ENCODE measurements around the gene IGSF3.
"Not testable (repeated sequence)": the region's sequence is repeated elsewhere in the genome, so short reads cannot be mapped to it uniquely, and the experiment has no call there.

The IGSF3 gene

DNA sequence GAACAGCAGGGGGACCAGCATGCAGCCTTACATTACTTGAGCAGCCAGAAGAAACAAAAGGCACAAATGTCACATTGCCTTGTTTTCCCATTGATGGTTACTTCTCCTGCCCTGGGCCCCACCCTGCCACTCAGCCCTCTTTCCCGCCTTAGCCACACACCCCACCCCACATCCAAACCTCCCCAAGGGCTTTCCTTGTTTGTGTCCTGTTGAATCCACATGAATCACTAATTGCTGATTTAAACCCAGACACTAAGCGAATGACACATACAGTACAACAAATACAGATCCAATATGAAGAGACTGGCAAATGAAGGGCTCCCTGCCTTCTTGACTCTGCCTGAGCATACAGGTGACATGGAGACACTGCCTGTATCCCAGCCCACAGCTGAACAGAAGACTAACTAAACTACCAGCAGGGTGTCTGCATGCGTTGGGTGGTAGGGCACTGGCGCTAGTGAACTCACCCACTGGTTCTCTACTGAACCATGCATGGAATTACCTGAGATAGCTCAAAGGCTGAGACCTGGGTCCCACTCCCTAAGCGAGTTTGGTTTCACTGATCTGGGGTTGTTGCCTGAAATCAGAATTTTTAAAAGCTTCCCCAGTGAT, 3.1 kb downstream of the IGSF3 start:
- no peaks in the 10 kb centered on the region for H3K79me2 ChIP-seq (ENCODE audit: insufficient read depth, low read length)
- H3K9ac ChIP-seq (ENCODE audit: low read depth, low read length), result no peak overlapping the region
- no peak overlapping the region for H3K4me2 ChIP-seq (ENCODE audit: insufficient read depth, low read length)
- TF ChIP-seq CTCF (IDR thresholded peaks at IDR 0.05; ENCODE audit: borderline replicate concordance, extremely low read depth, low read length, poor library complexity, severe bottlenecking), result no peak
- TF ChIP-seq EZH2 (IDR thresholded peaks at IDR 0.05; ENCODE audit: borderline replicate concordance, low read depth, low read length, severe bottlenecking), result no peak
- ATAC-seq (ENCODE audit: insufficient read depth, low read depth), result no peak
- H3K4me3 ChIP-seq (ENCODE audit: low read depth in 1 of 2, low read length in 2 of 2), result no peak overlapping the region
- peaks cover 11% of the 10 kb centered on the region for H3K27me3 ChIP-seq (ENCODE audit: insufficient read depth, low read length, poor library complexity)
- no peak overlapping the region for H3K27ac ChIP-seq (ENCODE audit: low read length)
- H3K36me3 ChIP-seq (ENCODE audit: insufficient read depth, low read length), result no peaks in the 10 kb centered on the region
- peaks cover 23% of the 10 kb centered on the region for H3K4me1 ChIP-seq (ENCODE audit: insufficient read depth, low read length)
- H2AFZ ChIP-seq (ENCODE audit: low read depth, low read length), result no peak overlapping the region
- H3K9me3 ChIP-seq (ENCODE audit: insufficient read depth, low read length, severe bottlenecking), result no peaks in the 10 kb centered on the region
- H4K20me1 ChIP-seq (ENCODE audit: insufficient read depth, low read length), result no peaks in the 10 kb centered on the region
- no peak for DNase-seq

DNA sequence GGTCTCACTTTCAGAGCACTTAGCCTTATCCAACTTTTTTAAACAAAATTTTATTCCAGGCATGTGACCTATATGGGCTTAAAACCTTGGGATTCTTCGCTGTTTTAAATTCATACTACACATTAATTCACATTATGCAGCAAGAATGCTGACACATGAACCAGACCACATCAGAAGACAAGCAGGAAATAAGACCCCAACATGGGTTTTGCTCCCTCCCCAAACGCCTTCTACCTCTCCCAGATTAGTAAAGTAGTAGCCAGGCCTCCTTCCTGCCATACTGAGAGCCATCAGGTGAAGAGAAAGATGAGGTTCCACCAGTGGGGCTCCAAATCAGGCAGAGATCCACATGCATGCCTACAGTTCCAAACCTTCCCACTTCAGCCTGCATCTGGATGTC, 3.7 kb downstream of the IGSF3 start:
- Histone ChIP-seq H4K20me1 (ENCODE audit: insufficient read depth, low read length) (no peaks in the 10 kb centered on the region), H3K27me3 (ENCODE audit: insufficient read depth, low read length, poor library complexity) (peaks cover 11% of the 10 kb centered on the region), H3K9me3 (ENCODE audit: insufficient read depth, low read length, severe bottlenecking) (no peaks in the 10 kb centered on the region), H3K36me3 (ENCODE audit: insufficient read depth, low read length) (no peaks in the 10 kb centered on the region), H3K4me1 (ENCODE audit: insufficient read depth, low read length) (peaks cover 23% of the 10 kb centered on the region), H3K27ac (ENCODE audit: low read length) (no peak overlapping the region), H3K4me3 (ENCODE audit: low read depth in 1 of 2, low read length in 2 of 2) (no peak overlapping the region), H3K9ac (ENCODE audit: low read depth, low read length) (no peak overlapping the region), H3K4me2 (ENCODE audit: insufficient read depth, low read length) (peak overlapping the region; percentile 27), H2AFZ (ENCODE audit: low read depth, low read length) (no peak overlapping the region), H3K79me2 (ENCODE audit: insufficient read depth, low read length) (no peaks in the 10 kb centered on the region)
- TF ChIP-seq CTCF (IDR thresholded peaks at IDR 0.05; ENCODE audit: borderline replicate concordance, extremely low read depth, low read length, poor library complexity, severe bottlenecking) (no peak), EZH2 (IDR thresholded peaks at IDR 0.05; ENCODE audit: borderline replicate concordance, low read depth, low read length, severe bottlenecking) (no peak)
- DNase-seq, result peak; percentile 67
- peak; percentile 93 for ATAC-seq (ENCODE audit: insufficient read depth, low read depth)

DNA sequence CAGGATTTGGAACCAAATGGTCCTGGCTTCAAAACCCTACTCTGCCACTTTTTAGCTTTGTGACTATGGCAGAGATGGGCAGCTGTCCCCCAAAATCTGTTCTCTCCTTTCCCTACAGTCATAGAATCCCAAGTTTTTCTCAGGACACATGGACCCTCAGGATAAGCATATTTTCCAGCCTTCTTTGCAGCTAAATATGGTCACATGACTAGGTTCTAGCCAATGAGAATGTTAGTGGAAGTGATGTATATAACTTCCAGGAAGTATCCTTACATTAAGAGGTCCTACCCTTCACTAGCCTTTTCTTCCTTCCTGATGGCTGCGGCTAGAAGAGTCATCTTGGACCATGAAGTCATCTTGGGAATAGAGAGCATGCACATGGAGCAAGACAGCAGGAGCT, 5.9 kb downstream of the IGSF3 start:
- DNase-seq (no peak), ATAC-seq (ENCODE audit: insufficient read depth, low read depth) (no peak)
- no peaks in the 10 kb centered on the region for H4K20me1 ChIP-seq (ENCODE audit: insufficient read depth, low read length)
- no peaks in the 10 kb centered on the region for H3K36me3 ChIP-seq (ENCODE audit: insufficient read depth, low read length)
- H3K27me3 ChIP-seq (ENCODE audit: insufficient read depth, low read length, poor library complexity), result peaks cover 6% of the 10 kb centered on the region
- no peaks in the 10 kb centered on the region for H3K79me2 ChIP-seq (ENCODE audit: insufficient read depth, low read length)
- no peak overlapping the region for H3K4me3 ChIP-seq (ENCODE audit: low read depth in 1 of 2, low read length in 2 of 2)
- no peak overlapping the region for H3K9ac ChIP-seq (ENCODE audit: low read depth, low read length)
- H2AFZ ChIP-seq (ENCODE audit: low read depth, low read length), result no peak overlapping the region
- no peak overlapping the region for H3K27ac ChIP-seq (ENCODE audit: low read length)
- TF ChIP-seq EZH2 (IDR thresholded peaks at IDR 0.05; ENCODE audit: borderline replicate concordance, low read depth, low read length, severe bottlenecking) (no peak), CTCF (IDR thresholded peaks at IDR 0.05; ENCODE audit: borderline replicate concordance, extremely low read depth, low read length, poor library complexity, severe bottlenecking) (no peak)
- no peak overlapping the region for H3K4me2 ChIP-seq (ENCODE audit: insufficient read depth, low read length)
- no peaks in the 10 kb centered on the region for H3K9me3 ChIP-seq (ENCODE audit: insufficient read depth, low read length, severe bottlenecking)
- H3K4me1 ChIP-seq (ENCODE audit: insufficient read depth, low read length), result peaks cover 23% of the 10 kb centered on the region

DNA sequence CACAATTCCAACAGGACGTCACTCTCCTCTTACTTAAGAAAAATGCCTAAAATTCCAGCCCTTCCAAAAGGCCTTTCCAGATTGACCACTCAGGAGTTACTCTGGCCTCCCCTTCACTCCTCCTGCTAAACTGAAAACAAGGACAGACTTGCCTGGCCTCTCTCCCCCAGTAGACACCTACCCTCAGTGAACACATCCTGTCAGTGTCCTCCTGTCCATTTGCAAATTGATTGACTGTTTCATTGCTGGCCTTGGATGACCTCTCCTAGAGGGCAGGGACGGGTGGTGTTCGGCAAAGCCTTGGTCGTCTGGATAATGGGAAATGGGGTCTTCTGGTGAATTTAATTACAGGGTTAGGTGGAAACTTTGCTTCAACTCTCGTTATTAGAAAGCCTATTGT, 8.9 kb downstream of the IGSF3 start:
- not testable (repeated sequence) for H3K36me3 ChIP-seq (ENCODE audit: insufficient read depth, low read length); ATAC-seq (ENCODE audit: insufficient read depth, low read depth)
- H3K4me1 ChIP-seq (ENCODE audit: insufficient read depth, low read length), result peaks cover 12% of the 10 kb centered on the region

GRCh38 chr1:116657836-116658235, 9.7 kb downstream of the IGSF3 start:
- H3K27me3 ChIP-seq (ENCODE audit: insufficient read depth, low read length, poor library complexity); H4K20me1 ChIP-seq (ENCODE audit: insufficient read depth, low read length); ATAC-seq (ENCODE audit: insufficient read depth, low read depth); DNase-seq; H3K27ac ChIP-seq (ENCODE audit: low read length); H3K36me3 ChIP-seq (ENCODE audit: insufficient read depth, low read length); H2AFZ ChIP-seq (ENCODE audit: low read depth, low read length); H3K4me3 ChIP-seq (ENCODE audit: low read depth in 1 of 2, low read length in 2 of 2); H3K4me2 ChIP-seq (ENCODE audit: insufficient read depth, low read length); H3K4me1 ChIP-seq (ENCODE audit: insufficient read depth, low read length); H3K9me3 ChIP-seq (ENCODE audit: insufficient read depth, low read length, severe bottlenecking); H3K79me2 ChIP-seq (ENCODE audit: insufficient read depth, low read length); H3K9ac ChIP-seq (ENCODE audit: low read depth, low read length): not testable (repeated sequence)

More for the DNA sequence above, 8.9 kb downstream of the IGSF3 start:
- not testable (repeated sequence) for H3K4me3 ChIP-seq (ENCODE audit: low read depth in 1 of 2, low read length in 2 of 2); H3K9ac ChIP-seq (ENCODE audit: low read depth, low read length); H3K27ac ChIP-seq (ENCODE audit: low read length); H4K20me1 ChIP-seq (ENCODE audit: insufficient read depth, low read length); H3K79me2 ChIP-seq (ENCODE audit: insufficient read depth, low read length); H3K4me2 ChIP-seq (ENCODE audit: insufficient read depth, low read length); H2AFZ ChIP-seq (ENCODE audit: low read depth, low read length); H3K27me3 ChIP-seq (ENCODE audit: insufficient read depth, low read length, poor library complexity); H3K9me3 ChIP-seq (ENCODE audit: insufficient read depth, low read length, severe bottlenecking); DNase-seq
